Sciatic nerve (tissue), 2 donors: Measurements from ENCODE around the gene TLN1. TPM values are rescaled to one million over a fixed set of nuclear protein-coding genes. Genes with fewer than 3 reads are reported as not detected.

Source experiments
- ATAC-seq: fragments of 200-7000 bp; cut with Tn5 transposase; one replicate; pipeline ENCODE4 v1.9.1; 2020; ENCODE audit warnings: mild to moderate bottlenecking, moderate library complexity
- DNase-seq: peaks from one replicate; pipeline ENCODE4 v3.0.0-alpha.2; 2020; ENCODE audit warnings: low spot score
- intact Hi-C: fragments of 100-400 bp; cut with DNase I; formaldehyde crosslinking; loops from one replicate; pipeline ENCODE4 v1.14.2; 2022
- total RNA-seq: library from RNA; stranded (reverse); fragmentation: NEBNext Ultra II Directional; extraction: Animal tissue kit (Norgen Biotek cat#: 25700); gene quantifications from one replicate; pipeline ENCODE4 v1.2.1, GENCODE V29; 2021
- donor health status: DM: no; HTN: no; CAD: no.
- donor health status: DM: no; HTN: no; CAD: no.

TLN1 gene
- total RNA-seq, 1 donor from 2014 or later: 411 TPM

DNA sequence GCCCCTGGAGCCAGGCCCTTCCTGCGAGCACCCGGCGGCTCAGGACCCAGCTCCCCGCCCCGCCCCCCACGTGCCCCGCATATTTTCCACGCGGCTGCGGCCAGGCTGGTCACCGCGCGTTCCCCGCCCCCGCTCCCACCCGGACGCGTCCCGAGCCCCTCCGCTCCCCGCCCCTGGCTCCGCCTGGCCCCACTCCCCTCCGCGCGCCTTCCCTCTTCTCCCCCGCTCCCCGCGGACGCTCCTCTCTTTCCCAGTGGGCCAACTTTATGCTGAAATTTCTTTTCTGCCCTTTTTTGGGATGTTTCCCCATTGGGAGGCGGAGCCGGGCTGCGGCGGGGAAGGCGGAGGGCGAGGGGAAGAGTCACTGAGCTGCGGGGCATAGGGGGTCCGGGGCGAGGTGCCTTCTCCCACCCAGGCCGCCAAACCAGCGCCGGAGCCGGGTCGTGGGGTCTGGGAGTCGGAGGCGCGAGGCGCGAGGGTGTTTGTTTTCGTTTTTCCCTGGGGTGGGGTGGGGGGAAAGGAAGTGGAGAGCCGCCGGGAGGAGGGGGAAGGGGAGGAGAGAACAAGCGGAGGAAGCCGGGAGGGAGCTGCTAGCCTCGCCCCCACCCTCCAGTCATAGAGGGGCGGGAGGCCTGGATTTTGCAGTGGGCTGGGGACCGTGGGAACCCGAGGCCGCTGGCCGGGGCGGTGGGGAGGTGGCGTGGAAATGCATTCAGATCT, 41.2 kb downstream of the TLN1 start:
- ATAC-seq (peak; percentile 74), DNase-seq (peak; percentile 87)
- intact Hi-C loops: no loop called here

GRCh38 chr9:35690294-35690613, 41.7 kb downstream of the TLN1 start:
- intact Hi-C loops: no loop called here
- no peak for ATAC-seq

DNA sequence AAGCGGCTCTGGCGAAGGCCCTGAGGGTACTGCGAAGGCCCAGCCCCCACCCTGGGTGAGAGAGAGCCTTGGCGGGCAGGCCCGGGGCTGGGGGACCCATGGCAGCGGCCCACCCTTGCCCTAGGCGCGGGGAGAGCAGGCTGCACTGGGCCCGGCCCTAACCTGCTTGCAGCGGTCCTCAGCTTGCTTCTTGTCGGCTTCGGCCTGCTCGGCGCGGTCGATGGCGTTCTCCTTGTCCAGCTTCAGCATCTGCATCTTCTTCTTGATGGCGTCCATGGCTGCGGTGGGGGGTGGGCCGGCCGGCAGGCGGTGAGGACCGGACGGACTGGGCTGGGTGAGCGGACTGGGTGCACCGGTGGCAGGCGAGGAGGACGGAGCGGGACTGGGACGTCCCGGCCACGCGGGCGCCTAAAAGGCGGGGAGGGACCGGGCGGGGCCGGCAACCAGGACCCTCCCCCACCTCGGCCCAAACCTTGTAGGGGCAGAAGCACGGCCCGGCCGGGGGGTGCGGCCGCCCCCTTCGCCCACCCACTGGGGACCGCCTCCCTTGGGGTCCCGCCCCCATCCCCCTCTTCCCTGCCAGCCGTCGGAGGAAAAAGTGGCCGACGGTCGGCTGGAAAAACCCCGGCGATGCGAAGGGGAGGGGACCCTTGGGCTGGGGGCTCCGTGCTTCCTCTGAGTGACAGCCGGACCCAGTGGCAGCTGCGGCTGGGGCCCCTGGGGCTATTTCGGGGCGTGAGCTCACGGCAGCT, 42.3 kb downstream of the TLN1 start, which contains the start of gene TPM2:
TPM2 (minus strand) TSS at position 384 of the 752 bp plus-strand sequence; CDS start at position 276, 108 bp downstream.
- DNase-seq (peak; percentile 76), ATAC-seq (peak; percentile 52)
- intact Hi-C loops: no loop called here

More at GRCh38 chr9:35690294-35690613, 41.7 kb downstream of the TLN1 start:
- no peak for DNase-seq

DNA sequence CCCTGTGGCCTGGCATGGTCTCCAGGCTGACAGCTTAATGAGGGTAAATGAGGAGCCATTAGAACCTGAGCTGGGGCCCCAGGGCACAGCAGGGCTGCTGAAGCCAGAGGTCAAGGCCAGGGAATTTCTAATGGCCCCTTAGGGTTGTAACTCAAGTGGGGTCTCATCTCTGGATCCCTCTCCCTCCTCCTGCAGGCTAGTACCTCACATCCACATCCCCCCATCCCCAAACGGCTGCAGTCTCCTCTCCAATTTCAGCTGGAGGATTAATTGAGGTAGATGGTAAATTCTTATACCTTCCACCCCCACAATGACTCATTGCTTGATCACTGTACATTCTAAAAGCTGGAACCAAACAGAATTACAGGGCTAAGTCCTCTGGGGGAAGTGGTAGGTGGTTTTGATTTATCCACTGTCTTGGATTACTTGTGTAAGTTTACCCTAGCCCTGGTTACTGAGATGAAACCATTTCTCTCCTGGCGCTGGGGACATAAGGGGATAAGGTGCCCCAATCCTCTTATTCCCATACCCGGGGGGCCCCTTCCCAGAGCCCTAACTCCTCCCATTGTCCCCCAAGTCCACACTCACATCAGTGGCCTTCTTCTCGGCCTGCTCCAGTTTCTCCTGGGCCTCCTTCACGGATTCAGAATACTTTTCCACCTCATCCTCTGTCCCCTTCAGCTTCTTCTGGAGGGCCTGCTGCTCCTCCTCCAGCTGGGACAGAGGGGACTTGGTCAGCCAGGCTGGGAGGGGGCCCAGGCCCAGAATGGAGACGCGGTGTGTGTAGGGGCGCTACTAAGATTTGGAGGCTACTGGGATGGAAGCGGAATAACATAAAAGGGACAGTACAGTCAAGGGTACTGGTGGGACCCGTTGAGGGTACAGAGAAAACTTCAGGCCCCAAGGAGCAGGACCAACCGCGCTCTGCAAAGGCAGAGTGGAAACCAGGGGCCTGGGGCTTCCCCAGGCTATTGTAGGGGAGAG, 43.1 kb downstream of the TLN1 start:
- intact Hi-C loops: no loop called here
- ATAC-seq: no peak

DNA sequence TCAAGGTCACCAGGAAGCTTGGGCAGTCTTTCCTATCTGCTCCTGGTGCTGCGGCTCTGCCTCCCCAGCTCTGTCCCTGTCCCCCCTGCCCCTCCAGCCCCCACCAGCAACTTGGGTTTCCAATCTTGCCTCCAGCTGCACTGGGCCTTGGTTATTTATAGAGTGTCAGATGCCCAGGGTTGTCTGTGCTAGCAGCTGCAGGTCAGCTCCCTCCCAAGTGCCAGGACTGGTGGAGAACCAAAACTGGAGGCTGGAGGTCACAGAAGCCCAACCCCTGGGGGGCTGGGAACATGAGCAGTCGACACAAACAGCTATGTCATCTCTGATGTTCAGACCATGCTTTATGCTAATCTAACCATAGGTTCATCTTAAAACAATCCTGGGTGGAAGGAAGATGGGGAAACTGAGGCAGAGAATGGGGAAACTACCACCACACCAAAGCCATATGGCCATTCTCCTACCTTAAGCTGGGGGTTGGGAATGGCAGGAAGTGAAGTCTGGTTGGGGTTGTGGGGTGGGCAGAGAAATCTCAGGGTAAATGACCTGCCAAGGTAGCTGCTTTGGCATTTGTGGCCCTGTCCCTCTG, 43.9 kb downstream of the TLN1 start:
- no peak for DNase-seq
- ATAC-seq: no peak
- intact Hi-C loops: no loop called here

More for the DNA sequence above, 43.1 kb downstream of the TLN1 start:
- DNase-seq: no peak

DNA sequence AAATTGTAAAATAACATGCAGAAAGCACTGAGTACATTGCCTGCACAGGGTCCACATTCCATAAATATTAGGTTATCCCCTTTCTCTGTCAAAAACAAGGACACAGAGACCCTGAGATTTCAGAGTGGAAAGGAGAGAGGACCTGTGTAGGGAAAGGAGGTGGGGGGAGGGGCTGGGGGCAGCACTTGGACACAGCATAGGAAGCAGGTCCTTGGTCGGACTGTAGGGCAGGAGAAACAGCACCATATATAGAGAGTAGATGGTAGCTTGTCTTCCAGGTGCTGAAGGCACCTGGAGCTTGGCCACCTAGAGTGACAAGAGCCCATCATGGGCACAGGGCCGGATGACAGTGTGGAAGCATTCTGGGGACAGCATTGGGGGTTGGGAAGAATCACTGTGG, 44.7 kb downstream of the TLN1 start:
- intact Hi-C loops: no loop called here
- ATAC-seq (no peak), DNase-seq (no peak)

DNA sequence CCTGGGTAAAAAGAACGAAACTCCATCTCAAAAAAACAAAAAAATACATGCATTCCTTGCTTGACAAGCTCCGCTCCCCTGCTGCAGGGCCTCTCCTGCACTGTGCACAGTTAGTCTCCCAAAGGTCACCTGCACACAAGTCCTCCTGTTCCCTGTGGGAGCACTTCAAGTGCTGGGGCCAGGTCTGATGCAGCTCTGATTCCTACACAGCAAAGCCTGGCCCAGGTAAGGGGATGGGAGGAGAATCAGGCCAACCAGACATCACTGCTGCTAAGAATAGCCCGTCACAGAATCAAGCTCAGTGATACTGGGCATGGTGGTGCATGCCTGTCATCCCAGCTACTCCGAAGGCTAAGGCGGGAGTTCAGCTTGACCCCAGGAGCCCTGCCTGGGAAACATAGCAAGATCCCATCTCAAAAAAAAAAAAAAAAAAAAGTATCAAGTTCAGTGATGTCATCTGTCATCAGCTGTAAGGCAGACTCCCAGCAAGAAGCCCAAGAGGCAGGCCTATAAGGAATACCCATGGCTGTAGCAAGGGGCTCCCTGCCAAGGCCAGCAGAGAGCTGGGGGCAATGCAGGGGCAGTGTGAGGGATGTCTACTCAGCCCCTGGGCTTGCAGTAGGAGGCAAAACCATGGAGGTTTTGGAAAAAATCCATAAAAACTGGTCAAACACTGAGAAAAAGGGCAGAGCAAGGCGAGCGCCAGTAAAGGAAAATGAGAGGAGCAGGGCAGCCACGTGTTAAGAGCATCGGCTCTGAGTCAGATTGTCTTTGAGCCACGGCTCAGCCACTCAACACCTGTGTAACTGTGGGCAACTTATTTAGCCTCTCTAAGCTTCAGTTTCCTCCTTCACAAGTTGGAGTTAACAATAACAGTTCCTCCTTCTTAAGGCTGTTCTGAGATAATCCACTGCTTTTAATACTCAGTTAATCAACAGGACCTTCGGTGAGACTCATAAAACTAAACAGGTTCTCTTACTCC, 45.5 kb downstream of the TLN1 start:
- DNase-seq (no peak), ATAC-seq (no peak)

GRCh38 chr9:35685506-35685905, 46.5 kb downstream of the TLN1 start:
- intact Hi-C loops: no loop called here
- DNase-seq: peak; percentile 78
- peak; percentile 58 for ATAC-seq

More for the DNA sequence above, 45.5 kb downstream of the TLN1 start:
- intact Hi-C loops: no loop called here

GRCh38 chr9:35684921-35685320, 47.1 kb downstream of the TLN1 start:
- intact Hi-C loops: no loop called here

GRCh38 chr9:35683323-35683722, 48.7 kb downstream of the TLN1 start:
- DNase-seq (no peak), ATAC-seq (no peak)
- intact Hi-C loops: no loop called here

More at GRCh38 chr9:35684921-35685320, 47.1 kb downstream of the TLN1 start:
- no peak for ATAC-seq
- DNase-seq: no peak

DNA sequence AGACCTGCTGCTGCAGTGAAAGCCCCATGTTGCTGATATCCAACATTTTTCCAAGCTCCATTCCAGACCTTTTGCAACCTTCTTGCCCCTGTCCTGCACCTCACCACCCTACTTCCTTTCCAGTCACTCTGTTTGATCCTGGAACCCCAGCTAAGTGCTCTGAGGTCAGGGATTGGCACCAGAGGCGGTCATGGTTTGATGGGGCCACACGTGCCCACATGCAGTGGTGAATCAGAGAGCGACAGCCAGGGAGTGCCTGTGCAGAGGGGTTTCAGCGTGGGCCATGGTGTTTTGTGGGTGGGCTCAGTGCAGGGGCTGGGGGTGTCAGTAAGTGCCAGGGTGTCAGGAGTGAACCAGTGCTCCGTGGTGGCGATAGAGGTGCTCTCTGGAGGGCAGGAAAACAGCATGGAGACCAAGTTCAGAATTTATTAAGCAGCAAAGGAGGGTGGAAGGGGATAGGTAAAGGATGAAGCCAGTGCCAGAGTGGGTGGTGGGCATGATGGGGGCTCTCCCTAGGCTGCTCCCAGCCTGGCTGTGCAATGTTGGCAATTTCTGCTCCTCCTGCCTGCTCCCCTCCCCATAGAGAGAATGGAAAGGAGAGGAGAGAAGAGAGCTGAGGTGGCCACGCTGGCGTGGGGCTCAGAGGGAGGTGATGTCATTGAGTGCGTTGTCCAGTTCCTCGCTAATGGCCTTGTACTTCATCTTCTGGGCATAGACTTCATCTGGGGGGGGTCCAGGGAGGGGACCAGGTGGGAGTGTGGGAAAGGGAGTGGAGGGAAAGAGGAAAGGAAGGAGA, 49.3 kb downstream of the TLN1 start:
- DNase-seq (no peak), ATAC-seq (no peak)
- intact Hi-C loops: no loop called here

GRCh38 chr9:35682051-35682450, 49.9 kb downstream of the TLN1 start:
- DNase-seq: no peak
- intact Hi-C loops: no loop called here
- no peak for ATAC-seq

DNA sequence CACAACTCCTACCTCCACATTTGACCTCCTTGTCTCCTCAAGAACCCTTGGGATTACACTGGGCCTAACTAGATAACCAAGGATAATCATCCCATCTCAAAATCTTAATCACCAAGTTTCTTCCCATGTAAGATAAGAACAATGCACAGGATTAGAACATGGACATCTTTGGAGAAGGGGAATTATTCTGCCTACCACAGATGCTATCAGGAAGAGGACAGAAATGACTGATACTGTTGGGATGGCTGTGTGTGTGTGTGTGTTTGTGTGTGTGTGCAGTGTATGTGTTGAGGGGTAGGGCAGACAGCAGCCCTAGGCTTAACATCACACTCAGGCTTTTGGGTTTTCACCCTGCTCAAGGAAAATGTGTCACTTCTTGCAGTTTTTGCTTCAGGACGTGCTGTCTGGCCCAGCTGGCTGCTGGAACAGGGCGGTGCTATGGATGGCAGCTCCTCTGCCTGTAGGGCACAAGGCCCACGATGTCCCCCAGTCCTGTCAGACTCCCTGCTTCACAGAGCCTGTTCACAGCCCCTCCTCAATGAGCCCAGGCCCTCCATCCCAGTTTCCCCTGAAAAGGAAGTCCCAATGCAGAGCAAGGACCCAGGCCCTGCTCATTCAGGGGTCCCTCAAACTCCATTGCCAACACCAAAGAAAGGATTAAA, 50.5 kb downstream of the TLN1 start:
- DNase-seq (no peak), ATAC-seq (no peak)
- intact Hi-C loops: no loop called here

DNA sequence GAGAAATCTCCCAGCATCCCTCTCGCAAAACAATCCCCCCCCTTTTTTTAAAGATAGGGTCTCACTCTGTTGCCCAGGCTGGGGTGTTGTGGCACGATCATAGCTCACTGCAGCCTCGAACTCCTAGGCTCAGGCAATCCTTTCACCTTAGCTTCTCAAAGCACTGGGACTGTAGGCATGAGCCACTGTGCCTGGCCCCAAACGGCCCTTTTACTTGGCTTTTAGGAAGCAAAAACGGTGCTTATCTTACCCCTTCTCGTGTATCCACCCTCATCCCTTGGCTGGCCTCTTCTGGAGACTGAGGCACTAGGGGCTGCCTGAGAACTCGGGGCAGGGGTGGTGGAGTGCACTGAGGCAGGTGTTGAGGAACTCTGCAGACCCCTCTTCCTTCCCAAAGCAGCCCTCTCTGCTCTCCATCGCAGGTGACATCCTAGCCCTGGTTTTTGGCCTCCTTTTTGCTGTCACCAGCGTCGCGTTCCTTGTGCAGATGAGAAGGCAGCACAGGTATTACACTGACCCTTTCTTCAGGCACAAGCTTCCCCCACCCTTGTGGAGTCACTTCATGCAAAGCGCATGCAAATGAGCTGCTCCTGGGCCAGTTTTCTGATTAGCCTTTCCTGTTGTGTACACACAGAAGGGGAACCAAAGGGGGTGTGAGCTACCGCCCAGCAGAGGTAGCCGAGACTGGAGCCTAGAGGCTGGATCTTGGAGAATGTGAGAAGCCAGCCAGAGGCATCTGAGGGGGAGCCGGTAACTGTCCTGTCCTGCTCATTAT, 51.5 kb downstream of the TLN1 start:
- DNase-seq (no peak), ATAC-seq (no peak)
- intact Hi-C loops: no loop called here

DNA sequence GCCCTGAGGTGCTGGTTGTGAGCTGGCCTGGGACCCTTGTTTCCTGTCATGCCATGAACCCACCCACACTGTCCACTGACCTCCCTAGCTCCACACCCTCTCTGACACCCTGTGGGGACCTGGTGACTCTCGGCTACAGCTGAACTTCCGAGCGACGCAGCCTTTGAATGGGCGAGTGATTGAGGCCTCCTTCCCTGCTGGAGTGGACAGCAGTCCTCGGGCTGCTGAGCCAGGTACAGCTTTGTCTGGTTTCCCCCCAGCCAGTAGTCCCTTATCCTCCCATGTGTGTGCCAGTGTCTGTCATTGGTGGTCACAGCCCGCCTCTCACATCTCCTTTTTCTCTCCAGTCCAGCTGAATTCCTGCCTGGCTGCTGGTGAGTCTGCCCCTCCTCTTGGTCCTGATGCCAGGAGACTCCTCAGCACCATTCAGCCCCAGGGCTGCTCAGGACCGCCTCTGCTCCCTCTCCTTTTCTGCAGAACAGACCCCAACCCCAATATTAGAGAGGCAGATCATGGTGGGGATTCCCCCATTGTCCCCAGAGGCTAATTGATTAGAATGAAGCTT, 52.1 kb downstream of the TLN1 start:
- intact Hi-C loops: no loop called here
- DNase-seq (no peak), ATAC-seq (no peak)

GRCh38 chr9:35679091-35679490, 52.9 kb downstream of the TLN1 start:
- ATAC-seq (no peak), DNase-seq (no peak)
- intact Hi-C loops: no loop called here
